HepG2 (cell line): ENCODE data around the gene TSPAN11. TPM values are rescaled to one million over a fixed set of nuclear protein-coding genes. Genes with fewer than 3 reads are reported as not detected.

Experiments
- ATAC-seq: fragments of 200-7000 bp; cut with Tn5 transposase; 3 replicates; pipeline ENCODE4 v1.9.1; 2020; ENCODE audit warnings: mild to moderate bottlenecking, moderate library complexity
- BruUV-seq: library from RNA; stranded (reverse); fragments of 400-500 nt; replicated peaks from 2 replicates; lab custom pipeline; 2021; lab: Mats Ljungman, UMichigan
- CTCF ChIA-PET: fragments of 300-600 bp; formaldehyde crosslinking; extraction: SDS; loops from one replicate; lab custom pipeline; 2021; ENCODE audit warnings: low total read pairs, inconsistent platforms, low intra/inter-chr PET ratio; lab: Yijun Ruan, JAX
- POLR2A ChIA-PET: fragments of 350-600 bp; sonication (Branson Sonifier 250); formaldehyde crosslinking; loops from one replicate; lab custom pipeline; 2020; ENCODE audit warnings: antibody characterized with exemption, inconsistent platforms; lab: Yijun Ruan, JAX
- DNase-seq: peaks from one replicate; pipeline ENCODE4 v3.0.0-alpha.2; 2015; ENCODE audit warnings: low spot score
- FAIRE-seq: peaks from 3 replicates; lab custom pipeline; 2011; peaks lifted over from hg19 to GRCh38; lab: Jason Lieb, UNC
- H2AFZ ChIP-seq: one replicate; pipeline ENCODE4 v1.6.1; 2011; ENCODE audit warnings: low read length, inconsistent platforms
- H3K27ac ChIP-seq: fragments of 300-600 bp; 3 replicates; pipeline ENCODE4 v1.8.0; 2011; ENCODE audit warnings: mixed run types, mild to moderate bottlenecking, mixed read lengths, low read length, inconsistent platforms; ENCODE audit not compliant: insufficient read depth; ENCODE audit errors: extremely low read length
- H3K27me3 ChIP-seq, 2 experiments: fragments of 200-600 bp in 1 of 2; 2 replicates in 1 of 2; 3 replicates in 1 of 2; pipeline versions ENCODE4 v1.6.0 to v1.8.0; 2011; ENCODE audit warnings: low read length in 2 of 2, mild to moderate bottlenecking in 2 of 2, moderate library complexity in 2 of 2, inconsistent platforms in 1 of 2; ENCODE audit not compliant: insufficient read depth in 2 of 2, control insufficient read depth in 1 of 2
- H3K36me3 ChIP-seq, 2 experiments: fragments of 200-600 bp in 1 of 2; replicated peaks in 1 of 2; 2 replicates in 1 of 2; 3 replicates in 1 of 2; pipeline versions ENCODE4 v1.5.1 to v1.8.0; 2011; ENCODE audit warnings: low read length in 2 of 2, inconsistent platforms in 1 of 2; ENCODE audit not compliant: insufficient read depth in 2 of 2, control insufficient read depth in 1 of 2
- H3K4me1 ChIP-seq: 2 replicates; pipeline ENCODE4 v1.5.1; 2012; ENCODE audit warnings: low read length, inconsistent platforms; ENCODE audit not compliant: insufficient read depth
- H3K4me2 ChIP-seq: 2 replicates; pipeline ENCODE4 v1.6.0; 2011; ENCODE audit warnings: low read depth, low read length, inconsistent platforms
- H3K4me3 ChIP-seq, 3 experiments: fragments of 200-600 bp in 1 of 3; sonication (generic), shearing (Covaris generic) in 1 of 3; replicated peaks in 1 of 3; 2 replicates each; pipeline ENCODE4 v1.5.1; 2011 to 2016; ENCODE audit warnings: low read length in 3 of 3, inconsistent platforms in 2 of 3, low read depth in 2 of 3, mild to moderate bottlenecking in 2 of 3, control low read depth in 1 of 3, mixed read lengths in 1 of 3; ENCODE audit not compliant: insufficient read depth in 1 of 3
- H3K79me2 ChIP-seq: one replicate; pipeline ENCODE4 v1.6.1; 2011; ENCODE audit warnings: low read length, inconsistent platforms; ENCODE audit not compliant: insufficient read depth
- H3K9ac ChIP-seq: 2 replicates; pipeline ENCODE4 v1.6.0; 2011; ENCODE audit warnings: mild to moderate bottlenecking, low read depth, low read length, inconsistent platforms; ENCODE audit not compliant: insufficient read depth
- H3K9me3 ChIP-seq: 2 replicates; pipeline ENCODE4 v1.5.1; 2012; ENCODE audit warnings: mild to moderate bottlenecking, low read length
- H4K20me1 ChIP-seq: 2 replicates; pipeline ENCODE4 v1.6.0; 2011; ENCODE audit warnings: inconsistent platforms, mild to moderate bottlenecking, low read length, moderate library complexity; ENCODE audit not compliant: insufficient read depth
- ARNTL ChIP-seq: sonication (generic); formaldehyde crosslinking; IDR thresholded peaks from 2 replicates; pipeline ENCODE4 v1.4.0; 2020; ENCODE audit warnings: mild to moderate bottlenecking, missing genetic modification reagents
- ATF7-NPFF ChIP-seq: sonication (generic); formaldehyde crosslinking; IDR thresholded peaks from 2 replicates; pipeline ENCODE4 v1.8.1; 2023; ENCODE audit warnings: mild to moderate bottlenecking, low read depth, missing genetic modification reagents, moderate library complexity
- MLX ChIP-seq: IDR thresholded peaks from 2 replicates; pipeline ENCODE4 v1.6.1; 2016
- MXD4 ChIP-seq: IDR thresholded peaks from 2 replicates; pipeline ENCODE4 v1.6.1; 2016; ENCODE audit warnings: mild to moderate bottlenecking, missing biosample characterization, missing genetic modification reagents
- RAD51 ChIP-seq: fragments of 450-650 bp; IDR thresholded peaks from 2 replicates; pipeline ENCODE4 v1.6.1; 2016; ENCODE audit warnings: borderline replicate concordance
- RNF2 ChIP-seq: fragments of 450-650 bp; conservative IDR thresholded peaks from 2 replicates; pipeline ENCODE4 v1.6.1; 2016; ENCODE audit warnings: low read depth
- RORA ChIP-seq: sonication (generic); formaldehyde crosslinking; IDR thresholded peaks from 2 replicates; pipeline ENCODE4 v1.5.0; 2020; ENCODE audit warnings: mild to moderate bottlenecking, missing genetic modification reagents, moderate library complexity
- SP2 ChIP-seq: sonication (generic); formaldehyde crosslinking; IDR thresholded peaks from 2 replicates; pipeline ENCODE4 v1.5.1; 2020; ENCODE audit warnings: mild to moderate bottlenecking, missing genetic modification reagents
- WIZ ChIP-seq: sonication (generic); formaldehyde crosslinking; IDR thresholded peaks from 2 replicates; pipeline ENCODE4 v1.5.1; 2020; ENCODE audit warnings: mild to moderate bottlenecking, missing genetic modification reagents
- ZBED4 ChIP-seq: sonication (generic); formaldehyde crosslinking; IDR thresholded peaks from 2 replicates; pipeline ENCODE4 v1.4.0; 2020; ENCODE audit warnings: missing genetic modification reagents, borderline replicate concordance
- ZFY ChIP-seq: sonication (generic); formaldehyde crosslinking; IDR thresholded peaks from 2 replicates; pipeline ENCODE4 v1.4.0; 2020; ENCODE audit warnings: missing genetic modification reagents
- ZNF549 ChIP-seq: sonication (generic); formaldehyde crosslinking; IDR thresholded peaks from 2 replicates; pipeline ENCODE4 v1.5.0; 2020; ENCODE audit warnings: missing genetic modification reagents
- ZNF557 ChIP-seq: sonication (generic); formaldehyde crosslinking; IDR thresholded peaks from 2 replicates; pipeline ENCODE4 v1.4.0; 2020; ENCODE audit warnings: missing genetic modification reagents
- WGBS: methylation state at CpG from one replicate; pipeline ENCODE4 v1.1.6; 2017; ENCODE audit warnings: low lambda C conversion rate; 5-methylcytosine and 5-hydroxymethylcytosine counted together
- in situ Hi-C: cut with HindIII; loops from 2 replicates; pipeline ENCODE4 v1.10.0; 2017; ENCODE audit warnings: low pct_unique_long_range_greater_than_20kb; ENCODE audit not compliant: extremely low pct_ligation_motif_present
- intact Hi-C: fragments of 100-400 bp; cut with micrococcal nuclease; formaldehyde crosslinking; loops from one replicate; pipeline ENCODE4 v1.10.0; 2022; ENCODE audit not compliant: unreplicated experiment
- polyA plus RNA-seq, 8 experiments: library from polyadenylated mRNA; depleted of rRNA in 3 of 8; stranded (reverse) in 7 of 8; unstranded in 1 of 8; fragments of >200 nt; fragmentation: Illumina TruSeq in 4 of 8; extraction: Trizol in 4 of 8; gene quantifications; 2 replicates each; pipeline versions ENCODE4 v1.2.1 to v1.2.3, GENCODE V29; 2011 to 2016; ENCODE audit warnings: low read depth in 4 of 8, missing spikeins in 1 of 8, mixed read lengths in 1 of 8; ENCODE audit not compliant: insufficient read depth in 1 of 8
- total RNA-seq, 5 experiments: library from RNA; depleted of rRNA; stranded (reverse); fragments of >200 nt; fragmentation: Illumina TruSeq; extraction: Trizol; gene quantifications; 2 replicates each; pipeline ENCODE4 v1.2.3, GENCODE V29; 2016; ENCODE audit warnings: low read depth in 1 of 5

Gene TSPAN11
- total and polyA plus RNA-seq, 2 of the 13 experiments (the other 11 are each of a cell fraction or from before 2014, with no cell fraction given) = 0.01 to 0.07 TPM

GRCh38 chr12:30885321-30885720 is 41.2 kb upstream of the TSPAN11 start:
- TF ChIP-seq ZFY (CRISPR knock-in tag) (no peak), MXD4 (CRISPR knock-in tag) (no peak), ZBED4 (CRISPR knock-in tag) (no peak), ARNTL (CRISPR knock-in tag) (no peak)
- H4K20me1 ChIP-seq = no peaks in the 10 kb centered on the region
- FAIRE-seq = no peak
- 0% methylated on average over 1 of the region's 2 CpGs for WGBS
- H3K36me3 ChIP-seq = no peaks in the 10 kb centered on the region
- CTCF ChIA-PET = no interaction called here
- in situ Hi-C loops (no loop called here), intact Hi-C loops (no loop called here)
- no peak overlapping the region for H3K9ac ChIP-seq
- BruUV-seq = no TSS peak
- no peaks in the 10 kb centered on the region for H3K27me3 ChIP-seq
- H3K79me2 ChIP-seq = no peaks in the 10 kb centered on the region
- H3K4me2 ChIP-seq = no peak overlapping the region
- DNase-seq = no peak
- no peak overlapping the region for H3K27ac ChIP-seq
- H3K4me3 ChIP-seq = no peak overlapping the region
- no peak for ATAC-seq
- POLR2A ChIA-PET = no interaction called here
- H2AFZ ChIP-seq = no peak overlapping the region
- no peaks in the 10 kb centered on the region for H3K4me1 ChIP-seq
- peaks cover 13% of the 10 kb centered on the region for H3K9me3 ChIP-seq

GRCh38 chr12:30887226-30887625 is 39.3 kb upstream of the TSPAN11 start:
- no peaks in the 10 kb centered on the region for H3K27me3 ChIP-seq
- no TSS peak for BruUV-seq
- H3K36me3 ChIP-seq = no peaks in the 10 kb centered on the region
- intact Hi-C loops = no loop called here
- H3K79me2 ChIP-seq = no peaks in the 10 kb centered on the region
- CTCF ChIA-PET = no interaction called here
- DNase-seq (no peak), ATAC-seq (no peak), FAIRE-seq (no peak)
- H3K27ac ChIP-seq = no peak overlapping the region
- no peak overlapping the region for H3K9ac ChIP-seq
- no peaks in the 10 kb centered on the region for H4K20me1 ChIP-seq
- no peaks in the 10 kb centered on the region for H3K4me1 ChIP-seq
- H3K4me3 ChIP-seq = no peak overlapping the region
- POLR2A ChIA-PET = no interaction called here
- in situ Hi-C loops = no loop called here
- H2AFZ ChIP-seq = no peak overlapping the region
- peaks cover 13% of the 10 kb centered on the region for H3K9me3 ChIP-seq
- no peak overlapping the region for H3K4me2 ChIP-seq
- TF ChIP-seq RAD51 (no peak), RORA (CRISPR knock-in tag) (no peak), ZNF557 (CRISPR knock-in tag) (no peak), RNF2 (no peak), MLX (CRISPR knock-in tag) (no peak), ZNF549 (CRISPR knock-in tag) (no peak), SP2 (CRISPR knock-in tag) (no peak), WIZ (CRISPR knock-in tag) (no peak), ATF7-NPFF (no peak)
